Stimulated activated CD8-positive, alpha-beta memory T cell treated with anti-CD3 and anti-CD28 coated beads, Interleukin-4, amount 100 ng/mL, for 24 hours (primary cell): ENCODE data around the gene MAGEB4.

Experiments used
- DNase-seq: peaks from one replicate; pipeline ENCODE4 v3.0.0-alpha.2; 2020; ENCODE audit warnings: low read depth

The MAGEB4 gene

GRCh38 chrX:30283456-30284200 is 41.8 kb downstream of the MAGEB4 start:
- no peak for DNase-seq
